GM19395 (cell line): ENCODE measurements around the gene HNRNPH2.

Source experiments
- ATAC-seq: cut with Tn5 transposase; IDR thresholded peaks from one replicate; pipeline ENCODE4 v1.9.1; 2021; ENCODE audit warnings: mild to moderate bottlenecking, moderate library complexity; ENCODE audit not compliant: unreplicated experiment

The HNRNPH2 gene

DNA sequence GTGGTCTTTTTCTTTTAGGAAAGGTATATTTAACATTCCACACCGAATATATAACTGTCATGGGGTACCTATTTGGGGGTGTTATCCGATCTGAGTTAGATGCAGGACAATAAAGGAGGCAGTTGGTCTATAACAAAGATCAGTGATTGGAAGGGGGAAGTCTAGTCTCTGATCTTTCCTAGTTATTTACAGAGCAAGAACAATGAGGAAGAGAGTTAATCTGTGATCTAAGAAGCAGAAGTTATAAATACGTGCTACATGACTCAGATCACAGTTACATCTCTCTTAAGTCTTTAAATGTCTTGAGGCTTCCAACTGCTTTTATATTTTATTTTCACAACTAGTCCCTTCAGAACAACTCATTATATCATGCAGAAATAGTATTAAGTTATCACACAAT, 44.0 kb downstream of the HNRNPH2 start:
- no peak for ATAC-seq

DNA sequence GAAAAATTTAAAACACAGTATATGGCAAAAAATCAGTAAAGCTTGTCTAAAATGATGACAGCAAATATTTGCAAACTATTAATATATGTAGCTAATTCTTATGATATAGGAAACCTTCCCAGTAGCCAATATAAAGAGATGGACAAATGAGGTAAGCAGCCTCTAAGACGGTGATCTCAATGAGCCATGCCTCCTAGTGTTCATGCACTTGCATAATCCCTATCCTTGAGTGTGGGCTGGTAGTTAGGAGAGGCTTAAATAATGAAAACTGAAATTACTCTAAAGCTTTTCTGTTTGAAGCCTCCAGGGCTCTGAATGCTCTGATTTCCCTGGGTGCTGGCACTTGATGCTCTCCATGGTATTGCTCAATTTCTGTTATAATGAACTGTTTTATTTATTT, 52.6 kb downstream of the HNRNPH2 start:
- no peak for ATAC-seq

DNA sequence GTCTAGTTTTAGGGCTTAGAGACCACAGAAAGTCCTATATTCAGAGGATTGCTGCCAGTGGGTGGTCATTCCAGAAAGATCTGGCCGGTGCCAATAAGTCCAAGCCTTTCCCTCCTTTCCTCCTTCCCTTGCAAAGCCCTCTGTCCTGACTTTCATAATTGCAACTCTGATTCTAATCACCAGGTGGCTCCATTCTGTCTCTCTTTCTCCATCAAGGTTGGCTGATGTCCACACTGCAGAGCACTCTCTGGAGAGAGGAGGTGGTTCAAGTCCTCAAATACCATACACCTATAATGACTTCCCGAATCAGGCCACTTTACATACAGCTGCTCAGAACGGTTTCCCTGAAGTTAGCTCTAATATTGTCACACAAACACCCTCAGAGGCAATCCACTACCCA, 54.9 kb downstream of the HNRNPH2 start:
- ATAC-seq = no peak
